Measurements from ENCODE around the gene LACTBL1. TPM values are rescaled to one million over a fixed set of nuclear protein-coding genes. Genes with fewer than 3 reads are reported as not detected.
"Not testable (repeated sequence)": the region's sequence is repeated elsewhere in the genome, so short reads cannot be mapped to it uniquely, and the experiment has no call there.

Gene LACTBL1
- total RNA-seq, 4 donors from 2014 or later: not detected

DNA sequence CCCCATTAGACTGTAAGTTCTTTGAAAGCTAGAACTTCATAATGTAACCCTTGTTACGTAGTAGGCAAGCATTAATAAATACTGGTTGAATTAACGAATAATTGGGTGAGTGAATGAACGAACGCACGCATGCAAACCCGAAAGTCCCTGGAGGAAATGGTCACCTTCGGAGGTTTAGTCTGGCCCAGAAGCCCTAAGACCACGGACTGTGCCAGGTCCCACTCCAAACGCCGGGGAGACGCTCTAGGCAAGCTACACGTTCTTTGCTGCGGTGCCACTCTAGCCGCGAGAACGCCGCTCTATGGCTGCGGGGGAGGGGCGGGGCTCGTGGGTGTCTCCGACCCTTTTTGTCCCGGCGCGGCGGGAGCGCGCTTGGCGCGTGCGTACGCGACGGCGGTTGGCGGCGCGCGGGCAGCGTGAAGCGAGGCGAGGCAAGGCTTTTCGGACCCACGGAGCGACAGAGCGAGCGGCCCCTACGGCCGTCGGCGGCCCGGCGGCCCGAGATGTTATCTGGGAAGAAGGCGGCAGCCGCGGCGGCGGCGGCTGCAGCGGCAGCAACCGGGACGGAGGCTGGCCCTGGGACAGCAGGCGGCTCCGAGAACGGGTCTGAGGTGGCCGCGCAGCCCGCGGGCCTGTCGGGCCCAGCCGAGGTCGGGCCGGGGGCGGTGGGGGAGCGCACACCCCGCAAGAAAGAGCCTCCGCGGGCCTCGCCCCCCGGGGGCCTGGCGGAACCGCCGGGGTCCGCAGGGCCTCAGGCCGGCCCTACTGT is 46.6 kb upstream of the LACTBL1 start, which contains the start of gene KDM1A:
KDM1A (plus strand) TSS at position 375 of the 769 bp plus-strand sequence; CDS start at position 504, 129 bp downstream.
- peak; percentile 97 to 98 for DNase-seq
- peak; percentile 45 to 90 for TF ChIP-seq POLR2A (IDR thresholded peaks at IDR 0.05)
- TF ChIP-seq CTCF (IDR thresholded peaks at IDR 0.05): peak in 3 of 4 experiments; percentile 3 to 46 (median 27)
- peak within 1 kb of the TSS; percentile 86 to 95 for H3K27ac ChIP-seq
- no peaks in the 10 kb centered on the region for H3K27me3 ChIP-seq
- H3K9me3 ChIP-seq: no peaks in the 10 kb centered on the region
- no peaks in the 10 kb centered on the region for H3K36me3 ChIP-seq
- H3K4me3 ChIP-seq: peak within 1 kb of the TSS; percentile 73 to 88
- intact Hi-C loops (cut with DNase I; ENCODE audit: low total_unique reads): no loop called here
- H3K4me1 ChIP-seq: no peaks in the 10 kb centered on the region

DNA sequence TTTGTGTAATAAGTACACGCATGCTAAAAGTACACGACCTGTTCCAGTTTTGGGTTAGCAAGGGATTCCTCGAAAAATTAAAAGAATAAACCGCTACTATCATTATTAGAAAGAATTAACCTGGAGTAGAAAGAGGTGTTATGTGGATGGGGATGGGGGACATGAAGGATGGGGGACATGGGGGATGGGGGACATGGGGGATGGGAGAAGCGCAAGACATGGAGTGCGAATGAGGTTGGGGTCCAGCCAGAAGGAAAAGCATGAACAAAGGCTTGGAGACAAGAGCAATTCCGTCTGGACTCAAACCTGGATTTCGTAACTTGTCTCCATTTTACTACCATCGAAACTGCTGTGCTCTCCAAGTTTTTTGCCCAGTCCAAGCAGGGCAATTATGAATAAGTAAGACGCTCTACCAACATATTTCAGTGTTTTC is 46.0 kb upstream of the LACTBL1 start:
- no peak for TF ChIP-seq POLR2A (IDR thresholded peaks at IDR 0.05)
- no peak for TF ChIP-seq CTCF (IDR thresholded peaks at IDR 0.05)
- no peaks in the 10 kb centered on the region for H3K4me1 ChIP-seq
- no peaks in the 10 kb centered on the region for H3K27me3 ChIP-seq
- peak; percentile 21 to 24 for DNase-seq
- H3K27ac ChIP-seq: peak overlapping the region; percentile 86 to 95
- no peaks in the 10 kb centered on the region for H3K36me3 ChIP-seq
- no peaks in the 10 kb centered on the region for H3K9me3 ChIP-seq
- intact Hi-C loops (cut with DNase I; ENCODE audit: low total_unique reads): no loop called here
- H3K4me3 ChIP-seq: peak overlapping the region; percentile 73 to 88

- Histone ChIP-seq H3K4me1 (no peaks in the 10 kb centered on the region), H3K36me3 (no peaks in the 10 kb centered on the region), H3K4me3 (no peak overlapping the region), H3K27ac (no peak overlapping the region), H3K9me3 (no peaks in the 10 kb centered on the region), H3K27me3 (no peaks in the 10 kb centered on the region)
- no peak for DNase-seq
- TF ChIP-seq CTCF (IDR thresholded peaks at IDR 0.05) (no peak), POLR2A (IDR thresholded peaks at IDR 0.05) (no peak)
- intact Hi-C loops (cut with DNase I; ENCODE audit: low total_unique reads): no loop called here
Measured at GRCh38 chr1:23013657-23014056, 41.0 kb upstream of the LACTBL1 start.

DNA sequence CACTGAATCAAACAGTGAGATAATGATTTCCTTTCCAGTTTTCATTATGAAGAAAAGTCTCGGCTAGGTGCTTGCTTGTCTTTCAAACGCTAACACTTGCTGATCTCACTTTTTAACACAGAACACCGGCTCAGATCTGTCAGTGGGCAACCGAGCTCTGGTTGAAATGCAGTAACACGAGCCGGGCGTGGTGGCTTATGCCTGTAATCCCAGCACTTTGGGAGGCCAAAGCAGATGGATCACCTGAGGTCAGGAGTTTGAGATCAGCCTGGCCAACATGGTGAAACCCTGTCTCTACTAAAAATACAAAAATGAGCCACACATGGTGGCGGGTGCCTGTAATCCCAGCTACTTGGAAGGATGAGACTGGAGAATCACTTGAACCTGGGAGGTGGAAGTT is 37.4 kb upstream of the LACTBL1 start:
- H3K27ac ChIP-seq; H3K4me3 ChIP-seq; DNase-seq; intact Hi-C loops (cut with DNase I; ENCODE audit: low total_unique reads); H3K9me3 ChIP-seq; H3K27me3 ChIP-seq; H3K36me3 ChIP-seq; H3K4me1 ChIP-seq: not testable (repeated sequence)

- intact Hi-C loops (cut with DNase I; ENCODE audit: low total_unique reads): no loop called here
- Histone ChIP-seq H3K4me1 (no peaks in the 10 kb centered on the region), H3K9me3 (no peaks in the 10 kb centered on the region), H3K27ac (no peak overlapping the region), H3K27me3 (no peaks in the 10 kb centered on the region), H3K4me3 (no peak overlapping the region), H3K36me3 (no peaks in the 10 kb centered on the region)
- DNase-seq: no peak
- TF ChIP-seq POLR2A (IDR thresholded peaks at IDR 0.05): no peak
- TF ChIP-seq CTCF (IDR thresholded peaks at IDR 0.05): no peak
Measured at GRCh38 chr1:23008901-23009300, 36.2 kb upstream of the LACTBL1 start.

All from uterus (tissue), 4 donors.